ENCODE results near the gene RALGPS2.

RALGPS2 gene, protein sequence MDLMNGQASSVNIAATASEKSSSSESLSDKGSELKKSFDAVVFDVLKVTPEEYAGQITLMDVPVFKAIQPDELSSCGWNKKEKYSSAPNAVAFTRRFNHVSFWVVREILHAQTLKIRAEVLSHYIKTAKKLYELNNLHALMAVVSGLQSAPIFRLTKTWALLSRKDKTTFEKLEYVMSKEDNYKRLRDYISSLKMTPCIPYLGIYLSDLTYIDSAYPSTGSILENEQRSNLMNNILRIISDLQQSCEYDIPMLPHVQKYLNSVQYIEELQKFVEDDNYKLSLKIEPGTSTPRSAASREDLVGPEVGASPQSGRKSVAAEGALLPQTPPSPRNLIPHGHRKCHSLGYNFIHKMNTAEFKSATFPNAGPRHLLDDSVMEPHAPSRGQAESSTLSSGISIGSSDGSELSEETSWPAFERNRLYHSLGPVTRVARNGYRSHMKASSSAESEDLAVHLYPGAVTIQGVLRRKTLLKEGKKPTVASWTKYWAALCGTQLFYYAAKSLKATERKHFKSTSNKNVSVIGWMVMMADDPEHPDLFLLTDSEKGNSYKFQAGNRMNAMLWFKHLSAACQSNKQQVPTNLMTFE

DNA sequence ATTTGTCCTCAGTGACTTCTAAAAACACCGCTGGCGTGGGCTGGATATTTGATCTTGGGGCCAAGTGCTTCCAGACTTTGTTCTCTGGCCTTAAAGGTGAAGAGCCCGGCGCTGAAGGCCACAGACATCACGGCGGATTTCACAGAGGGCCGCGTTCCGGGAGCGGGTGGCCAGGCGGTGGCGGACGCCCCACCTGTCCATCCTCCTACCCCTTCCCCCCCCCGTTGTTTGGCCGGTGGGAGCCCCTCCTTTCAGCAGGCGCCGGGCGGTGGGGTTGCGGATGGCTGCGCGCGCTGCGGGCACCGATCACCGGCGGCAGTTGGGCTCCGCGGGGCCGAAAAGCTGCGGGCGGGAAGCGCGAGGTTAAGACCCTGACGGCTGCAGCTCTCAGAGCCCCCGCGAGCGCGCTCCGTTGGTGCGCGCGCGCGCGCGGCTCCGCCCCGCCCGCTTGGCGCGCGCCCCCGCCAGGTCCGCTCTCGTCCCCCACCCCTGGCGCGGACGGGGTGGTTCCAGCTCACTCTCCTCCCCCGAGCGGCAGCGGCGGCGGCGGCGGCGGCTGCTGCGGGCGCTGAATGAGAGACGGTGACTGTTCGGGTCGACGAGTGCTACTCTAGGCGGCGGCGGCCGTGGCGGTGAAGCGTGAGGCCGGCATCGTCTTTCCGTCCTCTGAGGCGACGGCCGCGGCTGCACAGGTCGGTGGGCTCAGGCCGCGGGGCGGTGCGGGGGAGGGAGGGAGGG lies at the start of gene RALGPS2:
TSS of gene RALGPS2 (plus strand) at position 517 of the 738 bp plus-strand sequence. CDS start 51,521 bp downstream, outside the sequence.
- in situ Hi-C loops (cut with MboI; ENCODE audit: low sequenced_read_pairs) = no loop called here

DNA sequence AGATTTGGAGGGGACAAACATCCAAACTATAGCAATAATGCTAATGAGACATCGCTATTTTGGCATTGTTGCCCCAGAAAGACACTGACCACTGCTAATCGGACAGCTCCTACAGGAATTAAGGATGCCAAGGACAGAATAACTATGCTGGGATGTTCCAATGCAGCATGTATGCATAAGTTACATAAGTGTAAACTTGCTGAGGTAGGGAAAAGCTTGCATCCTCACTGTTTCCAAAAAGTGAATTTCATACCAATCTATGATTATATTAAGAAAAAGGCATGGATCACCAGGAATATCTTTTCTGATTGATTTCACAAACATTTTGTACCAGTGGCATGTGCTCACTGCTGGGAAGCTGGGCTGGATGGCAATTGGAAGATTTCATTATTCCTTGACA lies 45.8 kb upstream of the RALGPS2 start:
- in situ Hi-C loops (cut with MboI; ENCODE audit: low sequenced_read_pairs) = no loop called here

DNA sequence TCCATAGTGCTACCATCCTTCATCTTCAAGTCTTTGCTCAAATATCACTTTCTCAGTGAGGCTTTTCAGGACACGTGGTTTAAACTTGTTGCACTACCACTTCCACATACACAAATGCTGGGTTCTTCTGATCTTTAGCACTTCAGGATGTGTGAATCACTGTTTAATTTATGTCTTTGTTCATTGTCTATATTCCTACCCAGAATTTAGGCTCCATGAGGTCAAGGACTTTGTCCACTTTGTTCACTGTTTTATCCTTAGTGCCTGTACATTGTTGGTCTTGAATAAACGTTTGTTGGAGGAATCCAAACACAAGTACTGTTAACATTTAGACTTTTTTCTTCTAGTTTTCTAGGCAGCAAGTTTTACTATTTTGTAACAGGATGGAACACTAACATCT lies 42.6 kb upstream of the RALGPS2 start:
- in situ Hi-C loops (cut with MboI; ENCODE audit: low sequenced_read_pairs) = no loop called here

DNA sequence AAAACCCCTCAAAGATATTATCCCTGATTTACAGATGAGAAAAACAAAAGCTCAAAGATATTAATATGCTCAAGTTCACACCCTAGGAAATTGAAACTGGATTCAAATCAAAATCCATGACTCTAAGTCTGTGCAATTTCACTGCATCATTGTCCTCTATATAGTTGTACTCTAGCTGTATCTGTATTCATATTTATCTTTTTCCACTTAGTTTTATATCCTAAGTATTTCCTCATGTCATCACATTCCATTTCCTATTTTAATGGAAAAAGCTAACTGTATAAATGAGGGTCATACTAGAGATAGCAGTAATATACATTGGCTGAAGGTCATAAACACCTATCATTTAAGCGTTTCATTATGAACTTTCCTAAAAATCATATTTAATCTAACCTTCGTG lies 42.2 kb upstream of the RALGPS2 start:
- in situ Hi-C loops (cut with MboI; ENCODE audit: low sequenced_read_pairs) = no loop called here

DNA sequence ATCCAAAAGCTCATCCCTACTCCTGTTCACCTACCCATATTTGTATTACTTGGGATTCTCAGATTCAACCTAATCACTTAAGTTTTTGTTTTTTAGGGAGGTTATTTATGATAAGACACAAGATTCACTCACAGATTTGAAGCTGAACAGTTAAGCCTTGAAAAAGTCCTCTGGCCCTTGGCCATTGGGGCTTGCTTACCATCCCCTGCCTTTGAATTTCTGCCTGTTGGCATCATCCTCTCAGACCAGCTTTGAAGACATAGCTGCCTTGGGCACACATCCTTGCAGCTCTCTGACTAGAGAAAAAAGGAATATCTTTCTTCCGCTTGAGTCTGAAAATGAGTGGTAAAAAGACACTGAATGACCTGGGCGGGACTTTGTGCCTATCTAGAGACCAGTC lies 41.8 kb upstream of the RALGPS2 start:
- in situ Hi-C loops (cut with MboI; ENCODE audit: low sequenced_read_pairs) = no loop called here

DNA sequence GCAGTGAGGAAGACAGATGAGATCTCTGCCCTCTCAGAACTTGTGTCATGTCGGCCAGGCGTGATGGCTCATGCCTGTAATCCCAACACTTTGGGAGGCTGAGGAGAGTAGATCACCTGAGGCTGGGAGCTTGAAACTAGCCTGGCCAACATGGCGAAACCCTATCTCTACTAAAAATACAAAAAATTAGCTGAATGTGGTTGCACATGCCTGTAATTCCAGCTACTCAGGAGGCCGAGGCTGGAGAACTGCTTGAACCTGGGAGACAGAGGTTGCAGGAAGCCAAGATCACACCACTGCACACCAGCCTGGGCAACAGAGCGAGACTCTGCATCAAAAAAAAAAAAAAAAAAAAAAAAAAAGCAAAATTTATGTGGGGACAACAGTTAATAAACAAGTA lies 40.9 kb upstream of the RALGPS2 start:
- in situ Hi-C loops (cut with MboI; ENCODE audit: low sequenced_read_pairs) = no loop called here

DNA sequence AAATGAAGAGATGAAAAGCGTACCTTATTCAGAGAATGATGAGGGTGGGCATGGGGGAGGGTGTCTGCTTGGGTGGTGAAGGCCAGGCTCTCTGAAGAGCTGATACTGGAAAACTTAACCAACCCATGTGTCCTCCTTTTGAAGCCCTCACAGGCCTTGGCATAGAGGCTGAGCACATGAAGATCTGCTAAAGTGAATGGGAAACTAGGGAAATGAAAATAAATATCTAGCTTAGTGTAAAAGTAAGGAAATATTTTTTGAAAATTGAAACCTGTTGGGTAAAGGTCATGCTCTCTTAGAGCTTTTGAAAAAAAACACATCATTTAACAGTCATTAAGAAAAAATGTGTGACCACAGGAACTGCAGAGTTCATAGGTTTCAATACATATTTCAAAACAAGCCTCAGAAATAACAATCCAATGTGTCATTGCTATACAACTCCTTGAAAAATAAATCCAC lies 40.5 kb upstream of the RALGPS2 start:
- in situ Hi-C loops (cut with MboI; ENCODE audit: low sequenced_read_pairs) = no loop called here

DNA sequence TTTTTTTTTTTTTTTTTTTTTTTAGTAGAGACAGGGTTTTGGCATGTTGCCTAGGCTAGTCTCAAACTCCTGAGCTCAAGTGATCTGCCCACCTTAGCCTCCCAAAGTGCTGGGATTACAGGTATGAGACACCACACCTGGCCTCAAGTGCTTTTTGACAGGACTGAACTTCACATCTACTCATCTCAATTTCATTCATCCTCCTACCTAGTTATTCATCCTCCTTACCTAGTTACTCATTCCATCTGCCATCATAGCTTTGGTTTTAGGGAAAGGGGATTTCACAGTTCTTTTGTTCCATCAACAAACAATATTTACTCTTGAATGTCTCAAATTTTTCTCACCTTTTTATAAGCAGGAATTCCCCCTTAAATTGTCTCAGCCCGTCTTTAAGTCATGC lies 38.6 kb upstream of the RALGPS2 start:
- in situ Hi-C loops (cut with MboI; ENCODE audit: low sequenced_read_pairs) = no loop called here

DNA sequence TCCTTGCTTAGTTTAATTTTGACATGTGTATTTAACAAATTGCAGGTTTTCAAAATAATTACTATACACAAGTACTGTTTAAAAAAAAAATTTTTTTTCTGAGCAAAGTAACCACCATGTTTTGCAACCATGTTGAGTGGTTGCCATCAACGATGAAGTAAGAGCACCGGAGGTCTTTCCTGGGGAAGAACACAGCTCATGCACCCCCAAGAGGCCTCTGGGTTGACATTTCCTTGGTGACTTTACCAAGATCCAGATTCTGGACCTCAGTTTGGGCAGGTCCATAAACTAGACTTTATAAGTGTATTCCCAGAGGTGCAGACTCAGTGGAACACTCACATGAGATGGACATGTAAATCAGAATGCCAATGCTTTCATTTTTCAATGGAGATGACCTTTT lies 36.8 kb upstream of the RALGPS2 start:
- in situ Hi-C loops (cut with MboI; ENCODE audit: low sequenced_read_pairs) = no loop called here

DNA sequence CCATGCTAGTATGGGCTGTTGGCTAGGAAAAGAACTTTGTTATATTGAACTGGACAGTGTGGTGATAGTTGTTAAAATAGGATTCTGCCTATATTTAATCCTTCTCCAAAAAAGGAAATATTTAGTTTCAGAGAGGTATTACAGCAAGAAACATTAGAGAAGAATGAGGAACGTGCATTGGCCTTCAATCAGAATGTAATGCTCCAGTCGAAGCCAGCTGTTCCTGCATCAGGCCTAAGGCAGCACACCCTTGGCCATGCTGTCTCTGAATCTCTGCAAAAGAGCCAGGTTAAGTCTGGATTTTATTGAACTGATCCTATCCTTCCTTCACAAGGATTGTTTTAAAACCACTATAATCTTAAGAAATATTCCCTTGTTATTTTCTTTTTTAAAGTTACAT lies 35.3 kb upstream of the RALGPS2 start:
- in situ Hi-C loops (cut with MboI; ENCODE audit: low sequenced_read_pairs) = no loop called here

DNA sequence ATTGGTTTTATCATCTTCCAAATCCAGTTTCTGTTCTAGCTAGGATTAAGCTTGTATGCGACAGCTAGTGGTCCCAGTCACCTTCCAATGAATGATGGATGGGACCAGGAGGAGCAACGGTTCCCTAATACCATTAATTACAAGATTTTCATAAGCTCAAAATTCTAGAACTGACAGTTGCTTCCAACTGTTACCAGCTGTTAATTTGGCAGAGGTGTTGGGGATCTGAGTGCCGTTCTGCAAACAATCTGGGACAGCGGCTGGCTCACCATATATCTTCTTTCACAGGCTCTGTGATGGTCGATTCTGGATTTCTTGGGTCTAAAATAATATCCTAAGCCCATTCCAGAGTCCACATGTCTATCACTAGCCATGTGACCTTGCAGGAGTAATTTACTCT lies 34.5 kb upstream of the RALGPS2 start:
- in situ Hi-C loops (cut with MboI; ENCODE audit: low sequenced_read_pairs) = no loop called here

DNA sequence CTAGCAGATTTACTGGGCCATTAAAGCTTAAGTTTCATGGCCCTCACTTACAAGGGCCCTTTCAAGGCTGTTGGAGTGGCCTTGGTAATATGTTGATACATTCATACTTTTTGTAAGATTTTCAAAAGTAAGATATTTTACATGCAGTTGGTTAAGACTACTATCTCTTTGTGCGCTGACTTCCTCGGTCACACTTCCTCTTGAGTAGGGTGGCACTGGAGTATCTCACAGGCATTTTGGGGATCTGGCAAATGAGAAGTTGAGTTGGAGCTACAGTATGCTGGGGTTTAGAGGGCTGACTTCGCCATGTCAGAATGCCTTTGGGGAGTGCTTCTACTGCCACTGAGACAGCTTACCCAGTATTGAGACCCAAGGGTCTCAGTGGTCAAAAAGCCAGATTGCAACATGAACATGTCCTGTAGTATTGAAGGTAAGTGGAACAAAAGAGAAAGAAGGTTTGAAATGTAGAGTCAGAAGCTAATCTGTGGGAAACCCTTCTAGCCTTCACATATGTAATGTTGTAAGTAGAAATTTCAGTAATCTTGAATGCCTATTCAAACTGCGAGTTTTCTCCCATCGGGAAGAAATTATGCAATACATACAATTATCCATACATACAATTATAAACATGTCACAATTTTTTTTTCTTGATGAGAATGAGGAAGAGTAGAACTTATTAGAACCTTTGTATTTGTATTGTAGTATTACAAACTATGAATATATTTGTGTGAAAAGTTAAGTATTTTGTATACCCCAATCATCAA lies 32.3 kb upstream of the RALGPS2 start:
- in situ Hi-C loops (cut with MboI; ENCODE audit: low sequenced_read_pairs) = no loop called here

DNA sequence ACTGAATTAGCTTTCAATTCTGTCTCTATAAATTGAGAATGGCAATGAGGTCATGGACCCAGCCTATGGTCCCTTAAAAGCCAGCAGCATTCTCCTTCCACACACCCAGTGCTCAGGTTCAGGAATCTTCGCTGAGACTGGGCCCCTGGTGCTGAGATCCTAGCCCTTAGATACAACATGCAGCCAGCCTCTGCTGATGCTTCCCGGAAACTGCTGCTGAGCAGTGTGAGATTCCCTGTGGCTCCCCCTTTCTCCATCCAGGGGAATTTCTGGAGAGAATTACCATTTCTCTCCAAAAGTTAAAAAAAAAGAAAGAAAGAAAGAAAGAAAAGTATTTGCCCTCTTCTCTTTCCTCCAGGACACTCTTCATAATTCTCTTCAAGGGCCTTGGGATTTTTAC lies 31.7 kb upstream of the RALGPS2 start:
- in situ Hi-C loops (cut with MboI; ENCODE audit: low sequenced_read_pairs) = no loop called here

DNA sequence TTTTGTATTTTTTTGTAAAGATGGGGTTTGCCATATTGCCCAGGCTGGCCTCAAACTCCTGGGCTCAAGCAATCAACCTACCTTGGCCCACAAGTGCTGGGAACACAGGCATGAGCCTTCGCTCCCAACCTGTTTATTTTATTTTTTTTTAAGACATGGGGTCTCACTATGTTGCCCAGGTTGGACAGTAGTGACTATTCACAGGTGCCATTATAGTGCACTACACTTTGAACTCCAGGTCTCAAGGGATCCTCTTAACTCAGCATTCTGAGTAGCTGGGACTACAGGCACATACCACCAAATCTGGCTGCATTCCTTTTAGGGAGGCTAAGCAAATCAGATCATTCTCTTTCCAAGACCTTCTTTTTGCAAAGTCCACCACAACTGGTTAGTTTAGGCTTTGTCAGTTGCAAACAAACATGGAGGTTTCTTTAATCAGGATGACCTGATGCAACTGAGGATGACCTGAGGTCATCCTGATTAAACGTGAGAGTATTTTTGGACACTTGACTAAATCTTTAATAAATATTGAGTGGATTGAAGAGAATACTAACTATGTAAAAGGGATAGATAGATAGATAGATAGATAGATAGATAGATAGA lies 30.0 kb upstream of the RALGPS2 start:
- in situ Hi-C loops (cut with MboI; ENCODE audit: low sequenced_read_pairs) = no loop called here

DNA sequence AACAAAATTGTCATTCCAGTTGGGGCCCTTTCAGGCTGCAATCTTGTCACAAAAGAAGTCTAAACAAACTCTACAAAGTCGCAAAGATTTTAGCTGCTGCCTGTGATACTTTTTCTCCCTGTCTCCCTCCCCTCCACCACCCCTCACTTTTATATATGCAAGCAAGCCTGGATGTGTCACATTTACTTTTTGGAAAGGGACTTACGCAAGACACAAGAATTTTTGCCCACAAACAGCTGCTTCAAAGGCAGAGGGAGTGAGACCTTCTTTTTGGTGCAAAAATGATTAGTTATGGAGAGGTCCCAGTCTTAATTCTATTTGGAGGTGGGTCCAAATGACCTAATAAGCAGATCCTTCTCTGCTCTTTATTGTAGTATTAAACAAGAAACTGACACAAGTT lies 22.9 kb upstream of the RALGPS2 start:
- in situ Hi-C loops (cut with MboI; ENCODE audit: low sequenced_read_pairs) = no loop called here

DNA sequence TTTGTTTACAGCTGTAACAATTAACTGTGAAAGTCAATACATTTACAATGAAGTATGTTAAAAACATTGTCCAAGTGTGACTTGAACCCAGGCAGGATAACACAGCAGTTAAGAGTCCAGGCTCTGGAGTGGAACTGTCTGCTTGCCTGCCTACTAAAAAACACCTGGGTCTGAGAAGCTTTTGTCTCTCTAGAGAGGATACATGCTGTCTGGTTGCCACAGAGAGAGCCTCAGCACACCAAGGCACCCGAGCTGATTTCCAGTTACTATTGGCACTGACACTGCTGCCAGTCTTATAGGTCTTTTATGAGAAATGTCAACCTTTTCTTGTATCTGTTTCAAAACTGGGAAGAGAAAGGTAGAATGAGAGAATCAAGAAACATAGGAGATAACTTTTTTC lies 20.2 kb upstream of the RALGPS2 start:
- in situ Hi-C loops (cut with MboI; ENCODE audit: low sequenced_read_pairs) = no loop called here

DNA sequence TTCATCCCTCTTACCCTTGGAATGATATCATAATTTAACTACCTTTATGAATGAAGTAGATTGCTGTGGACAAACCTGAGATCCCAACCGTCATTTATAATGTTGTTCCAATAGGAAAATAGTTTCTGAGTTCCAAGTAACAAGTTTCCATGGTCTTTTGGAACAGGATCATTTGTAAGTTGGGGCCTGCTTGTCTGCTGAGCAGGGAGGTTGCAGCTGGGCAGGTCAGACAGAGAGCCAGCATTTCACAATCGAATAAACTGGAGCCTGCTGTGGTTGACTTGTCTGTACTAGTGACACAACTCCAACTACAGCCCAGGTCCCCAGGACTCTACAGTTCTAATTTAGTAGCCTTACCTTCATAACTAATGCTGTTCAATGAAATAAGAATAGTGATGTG lies 18.6 kb upstream of the RALGPS2 start:
- in situ Hi-C loops (cut with MboI; ENCODE audit: low sequenced_read_pairs) = no loop called here

DNA sequence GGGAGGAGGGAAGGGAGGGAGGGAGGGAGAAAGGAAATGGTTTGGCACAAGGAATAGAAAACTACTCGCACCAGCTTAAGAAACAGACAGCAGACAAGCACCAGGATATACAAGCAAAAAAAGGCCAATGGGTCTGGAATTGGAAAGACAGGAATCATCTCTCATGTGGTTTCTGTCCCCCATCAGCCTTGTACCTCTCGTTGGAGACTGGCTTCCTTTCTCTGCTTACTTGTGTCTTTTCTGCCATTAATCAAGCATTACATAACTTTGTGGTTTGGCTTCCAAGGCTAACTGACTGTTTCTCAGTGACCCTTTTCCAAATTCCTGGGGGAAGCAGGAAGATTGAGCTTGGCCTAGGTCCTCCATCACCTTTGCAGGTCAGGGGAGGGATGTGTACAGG lies 11.8 kb upstream of the RALGPS2 start:
- in situ Hi-C loops (cut with MboI; ENCODE audit: low sequenced_read_pairs) = no loop called here

DNA sequence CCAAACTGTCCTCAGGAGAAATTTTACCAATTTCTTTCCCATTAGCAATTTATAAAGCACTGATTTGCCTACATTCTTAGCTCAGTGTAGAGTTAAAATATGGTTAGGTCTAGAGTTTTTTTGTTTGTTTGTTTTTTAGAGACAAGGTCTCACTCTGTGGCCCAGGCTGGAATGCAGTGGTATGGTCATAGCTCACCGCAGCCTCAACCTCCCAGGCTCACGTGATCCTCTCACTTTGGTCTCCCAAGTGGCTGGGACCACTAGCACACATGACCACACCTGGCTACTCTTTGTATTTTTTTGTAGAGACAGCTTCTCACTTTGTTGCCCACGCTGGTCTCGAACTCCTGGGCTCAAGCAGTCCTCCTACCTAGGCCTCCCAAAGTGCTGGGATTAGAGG lies 10.6 kb upstream of the RALGPS2 start:
- in situ Hi-C loops (cut with MboI; ENCODE audit: low sequenced_read_pairs) = no loop called here

DNA sequence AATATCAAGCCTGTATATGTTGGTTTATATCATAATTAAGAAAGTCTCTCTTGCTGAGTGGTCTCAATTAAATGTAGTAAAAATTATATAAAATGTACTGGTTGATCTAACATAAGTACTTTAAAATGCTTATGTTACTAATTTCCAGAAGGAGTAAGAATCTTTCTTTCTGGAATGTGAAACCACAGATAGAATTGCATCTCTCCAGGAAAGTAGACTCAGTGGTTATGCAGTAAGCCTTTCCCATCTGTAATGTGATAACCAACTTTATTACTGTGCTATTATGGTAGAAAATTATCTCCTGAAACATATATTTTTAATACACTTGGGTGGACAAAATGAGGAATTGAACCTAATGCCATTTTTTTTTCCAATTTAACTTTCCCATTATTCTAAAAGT lies 8.9 kb upstream of the RALGPS2 start:
- in situ Hi-C loops (cut with MboI; ENCODE audit: low sequenced_read_pairs) = no loop called here

DNA sequence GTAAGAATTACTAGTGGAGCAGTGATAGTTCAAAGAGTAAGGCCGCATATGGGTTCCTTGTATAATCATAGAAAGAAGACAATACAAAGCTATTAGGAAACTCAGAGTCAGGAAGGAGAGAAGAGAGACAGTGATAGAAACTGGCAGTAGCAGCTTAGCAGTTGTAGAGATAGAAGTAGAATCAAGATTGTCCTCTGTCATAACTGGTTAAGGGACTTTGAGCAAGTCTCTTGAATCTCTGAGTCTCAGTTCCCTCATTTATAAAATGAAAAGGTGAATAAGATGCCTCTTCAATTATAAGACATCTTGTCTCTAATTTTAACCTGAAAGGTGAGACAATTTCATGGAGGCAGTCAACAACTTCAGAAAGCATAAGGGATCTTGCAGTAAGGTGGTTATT lies 6.5 kb upstream of the RALGPS2 start:
- in situ Hi-C loops (cut with MboI; ENCODE audit: low sequenced_read_pairs) = no loop called here
